HG02763 (cell line): ENCODE data around the gene HOXA13.

Experiments
- ATAC-seq: cut with Tn5 transposase; IDR thresholded peaks from one replicate; pipeline ENCODE4 v1.9.1; 2021; ENCODE audit warnings: mild to moderate bottlenecking, moderate library complexity; ENCODE audit not compliant: unreplicated experiment

The HOXA13 gene

DNA sequence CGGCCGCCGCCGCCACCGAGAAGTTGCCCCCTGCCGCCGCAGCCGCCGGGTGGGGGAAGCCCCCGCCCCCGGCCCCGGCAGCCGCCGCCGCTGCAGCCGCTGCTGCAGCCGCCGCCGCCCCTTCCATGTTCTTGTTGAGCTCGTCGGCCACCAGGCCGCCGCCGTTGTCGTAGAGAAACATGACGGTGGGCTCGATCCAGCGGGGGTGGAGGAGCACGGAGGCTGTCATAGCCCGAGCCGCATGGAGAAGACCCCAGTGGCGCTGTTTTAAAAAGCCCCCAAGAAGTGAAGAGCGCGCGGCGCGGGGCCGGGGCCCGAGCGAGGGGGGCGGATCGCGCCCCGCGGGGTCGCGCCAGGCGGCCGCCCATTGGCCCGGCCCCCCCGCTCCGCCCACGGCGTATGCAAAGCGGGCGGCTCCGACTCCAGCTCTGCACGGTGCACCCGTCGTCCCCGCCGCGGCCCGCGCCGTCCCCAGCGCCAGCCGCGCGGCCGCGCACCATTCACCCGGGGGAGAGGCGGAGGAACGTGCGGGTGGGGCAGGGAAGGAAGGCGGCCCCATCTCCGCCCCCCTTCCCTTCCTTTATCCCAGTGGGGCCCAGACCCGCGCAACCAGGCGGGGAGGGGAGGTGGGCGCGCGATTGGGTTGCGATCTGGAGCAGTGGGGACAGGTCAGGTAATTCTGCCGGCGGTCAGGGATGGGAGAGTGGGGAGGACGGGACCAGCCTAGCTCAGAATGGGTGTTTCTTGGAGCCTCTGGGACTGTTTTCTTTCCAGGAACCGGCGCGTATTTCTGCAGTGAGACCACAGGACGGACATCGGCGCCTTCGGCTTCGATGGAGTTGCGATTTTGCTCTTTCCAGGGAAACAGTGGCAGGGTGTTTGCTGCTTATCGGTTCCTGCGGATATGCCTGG lies at the start of gene HOXA13:
Gene HOXA13 (minus strand): TSS at position 243 of the 912 bp plus-strand sequence. CDS start 14 bp downstream, at position 229.
- ATAC-seq, result no peak

DNA sequence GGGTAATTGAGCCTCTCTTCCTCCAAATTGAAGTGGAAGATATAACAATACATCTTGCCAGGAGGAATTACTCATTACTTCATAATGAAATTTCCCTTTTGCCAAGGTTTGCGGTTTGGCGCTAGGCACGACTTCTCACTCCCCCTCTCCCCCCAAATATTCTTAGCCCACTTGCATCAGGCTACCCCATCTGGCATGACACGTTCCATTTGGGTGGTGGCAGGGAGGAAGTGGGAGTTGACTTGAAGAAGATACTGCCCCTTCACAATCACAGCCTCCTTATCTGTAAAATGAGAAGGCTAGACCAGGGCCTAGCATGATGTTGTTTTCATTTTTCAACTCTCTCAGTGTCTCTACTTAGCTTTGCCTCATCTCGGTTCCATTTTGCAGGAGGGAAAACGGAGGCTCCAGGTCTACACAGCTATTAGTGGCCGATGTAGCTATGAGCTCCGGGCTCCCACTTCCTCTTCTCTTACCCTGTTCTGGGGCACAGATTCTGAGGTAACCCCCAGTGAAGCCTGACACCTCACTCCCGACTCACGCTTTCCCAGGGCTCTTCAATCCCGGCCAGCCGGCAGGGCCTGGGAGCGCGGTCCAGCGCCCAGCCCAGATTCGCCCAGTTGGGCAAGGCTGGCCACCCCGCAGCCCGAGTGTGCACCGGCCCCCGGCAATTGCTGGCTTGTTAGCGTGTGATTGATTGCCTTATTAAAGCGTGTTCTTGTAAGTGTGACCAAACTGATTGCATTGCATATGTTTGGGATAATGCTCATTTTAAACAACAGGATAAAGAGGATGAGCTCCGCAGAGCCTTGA lies 49.2 kb upstream of the HOXA13 start:
- ATAC-seq, result no peak

DNA sequence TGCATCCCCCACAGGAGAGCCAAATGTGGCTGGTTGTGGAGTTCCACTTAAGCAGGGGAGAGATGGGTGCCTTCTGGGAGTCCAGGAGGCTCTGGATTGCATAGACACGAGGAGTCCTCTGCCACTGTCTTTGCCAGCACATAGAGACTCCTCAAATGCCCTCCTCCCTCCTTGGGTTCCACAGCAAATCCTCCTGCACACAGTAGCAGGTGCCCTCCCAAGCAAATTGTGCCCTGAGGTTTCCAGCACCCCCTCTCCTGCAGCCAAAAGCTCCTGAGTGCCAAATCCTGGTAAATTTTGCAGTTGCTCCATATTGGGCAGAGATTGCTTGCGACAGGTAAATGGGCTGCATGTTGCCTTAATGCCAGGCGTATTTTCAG lies 48.5 kb upstream of the HOXA13 start:
- ATAC-seq, result no peak

DNA sequence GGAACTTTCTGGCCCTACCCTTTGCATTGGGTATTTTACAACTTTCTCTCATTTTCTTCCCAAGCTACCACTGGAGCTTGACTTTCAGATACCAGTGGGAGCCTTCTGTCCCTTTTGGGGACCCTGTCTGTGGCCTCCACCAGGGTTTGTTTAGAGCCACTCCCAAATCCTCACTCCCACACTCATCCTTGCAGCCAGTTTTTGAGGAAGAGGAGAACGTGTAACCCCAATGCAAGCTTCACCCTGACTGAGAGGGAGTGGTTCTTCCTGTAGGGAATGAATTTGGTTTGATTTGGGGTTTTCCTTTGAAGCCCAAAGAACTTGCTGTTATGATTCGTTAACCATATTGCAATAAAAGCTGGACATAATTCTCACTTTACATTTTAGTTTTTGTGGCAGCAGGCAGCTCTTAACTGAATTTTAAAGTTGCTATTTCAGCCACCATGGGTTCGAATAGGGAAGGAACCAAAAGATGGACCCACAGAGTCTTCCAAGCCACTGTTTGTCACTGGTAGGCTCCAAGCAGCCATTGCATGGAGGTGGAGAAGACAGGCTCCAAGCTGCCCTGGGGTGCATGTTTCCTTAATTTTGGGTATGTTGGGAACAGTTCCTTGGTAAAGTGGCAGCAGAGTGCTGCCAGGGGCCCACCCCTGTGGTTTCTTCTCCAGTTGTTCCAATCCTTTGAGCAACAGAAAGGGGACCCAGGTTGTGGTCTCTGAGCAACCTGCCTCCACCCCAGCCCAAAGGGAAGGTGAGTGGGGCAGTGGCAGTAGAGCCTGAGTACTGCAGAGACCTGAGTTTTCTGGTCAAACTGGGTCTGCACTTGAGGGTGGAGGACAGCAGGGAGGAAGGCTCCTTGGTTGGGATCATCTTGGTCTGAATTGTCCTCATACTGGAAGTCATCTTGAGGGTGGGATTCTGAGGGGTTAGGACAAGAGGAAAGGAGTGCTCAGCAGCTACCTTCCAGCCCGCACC lies 47.8 kb upstream of the HOXA13 start:
- ATAC-seq, result no peak

DNA sequence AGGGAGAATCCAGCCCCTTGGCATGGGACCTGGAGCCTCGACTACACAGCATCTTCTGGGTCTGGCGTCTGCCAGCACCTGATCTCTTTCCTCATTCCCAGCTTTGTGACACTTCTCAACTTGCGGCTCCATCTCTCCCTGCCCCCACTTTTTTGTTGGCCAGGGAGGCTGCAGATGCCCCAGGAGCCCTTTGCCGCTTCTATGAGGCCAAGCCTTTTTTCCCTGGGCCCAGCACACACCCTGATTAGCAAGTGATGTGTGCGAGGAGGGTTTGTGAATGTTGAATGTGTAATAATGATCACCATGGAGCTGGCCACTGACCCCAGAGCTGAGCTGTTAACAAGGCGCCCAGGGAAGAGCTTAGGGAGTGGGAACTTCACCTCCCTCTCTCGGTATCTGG lies 47.1 kb upstream of the HOXA13 start:
- ATAC-seq, result no peak

DNA sequence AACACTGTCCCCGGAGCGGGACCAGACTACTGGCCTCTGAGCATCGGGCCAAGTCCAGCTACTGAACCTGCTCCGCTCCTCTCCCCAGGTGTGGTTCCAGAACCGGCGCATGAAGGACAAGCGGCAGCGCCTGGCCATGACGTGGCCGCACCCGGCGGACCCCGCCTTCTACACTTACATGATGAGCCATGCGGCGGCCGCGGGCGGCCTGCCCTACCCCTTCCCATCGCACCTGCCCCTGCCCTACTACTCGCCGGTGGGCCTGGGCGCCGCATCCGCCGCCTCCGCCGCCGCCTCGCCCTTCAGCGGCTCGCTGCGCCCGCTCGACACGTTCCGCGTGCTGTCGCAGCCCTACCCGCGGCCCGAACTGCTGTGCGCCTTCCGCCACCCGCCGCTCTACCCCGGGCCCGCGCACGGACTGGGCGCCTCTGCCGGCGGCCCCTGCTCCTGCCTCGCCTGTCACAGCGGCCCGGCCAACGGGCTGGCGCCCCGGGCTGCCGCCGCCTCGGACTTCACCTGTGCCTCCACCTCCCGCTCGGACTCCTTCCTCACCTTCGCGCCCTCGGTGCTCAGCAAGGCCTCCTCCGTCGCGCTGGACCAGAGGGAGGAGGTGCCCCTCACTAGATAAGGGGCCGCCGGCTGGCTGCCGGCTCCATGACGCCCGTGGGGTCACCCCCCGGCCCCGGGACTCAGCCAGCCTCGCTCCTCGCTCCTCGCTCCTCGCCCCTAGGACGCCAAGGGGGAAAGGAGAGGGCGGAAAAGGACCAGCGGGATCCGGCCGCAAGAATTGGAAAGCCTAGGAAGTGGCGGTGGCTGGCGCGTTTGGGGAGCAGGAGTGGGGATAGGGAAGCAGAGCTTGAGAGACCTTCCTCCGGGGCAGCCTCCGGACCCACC lies 46.2 kb upstream of the HOXA13 start:
- ATAC-seq, result no peak

DNA sequence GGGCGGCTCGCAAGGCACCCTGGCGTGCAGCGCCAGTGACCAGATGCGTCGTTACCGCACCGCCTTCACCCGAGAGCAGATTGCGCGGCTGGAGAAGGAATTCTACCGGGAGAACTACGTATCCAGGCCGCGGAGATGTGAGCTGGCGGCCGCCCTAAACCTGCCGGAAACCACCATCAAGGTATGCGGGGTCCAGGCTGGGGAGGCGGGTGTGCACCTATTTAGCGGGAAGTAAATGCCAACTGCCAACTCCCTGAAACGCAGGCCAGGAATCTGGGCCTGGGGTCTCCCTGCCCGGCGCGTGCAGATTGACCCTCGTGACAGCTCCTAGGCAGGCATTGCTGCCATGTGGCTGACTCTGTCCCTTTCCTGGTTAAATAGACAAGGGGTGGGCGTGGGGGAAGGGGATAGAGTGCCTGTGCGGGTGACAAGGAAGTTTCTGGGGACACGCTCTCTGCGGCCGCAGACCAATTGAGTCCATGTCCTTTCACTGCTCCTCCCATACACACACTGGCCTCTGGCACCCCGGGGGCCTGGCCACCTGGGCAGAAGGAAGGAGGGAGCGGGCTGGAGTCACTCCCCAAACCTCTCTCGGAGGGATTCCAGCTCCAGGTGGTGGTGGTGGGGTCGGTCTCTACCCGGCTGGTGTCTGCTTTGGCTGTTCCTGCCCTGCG lies 45.4 kb upstream of the HOXA13 start:
- ATAC-seq, result no peak

DNA sequence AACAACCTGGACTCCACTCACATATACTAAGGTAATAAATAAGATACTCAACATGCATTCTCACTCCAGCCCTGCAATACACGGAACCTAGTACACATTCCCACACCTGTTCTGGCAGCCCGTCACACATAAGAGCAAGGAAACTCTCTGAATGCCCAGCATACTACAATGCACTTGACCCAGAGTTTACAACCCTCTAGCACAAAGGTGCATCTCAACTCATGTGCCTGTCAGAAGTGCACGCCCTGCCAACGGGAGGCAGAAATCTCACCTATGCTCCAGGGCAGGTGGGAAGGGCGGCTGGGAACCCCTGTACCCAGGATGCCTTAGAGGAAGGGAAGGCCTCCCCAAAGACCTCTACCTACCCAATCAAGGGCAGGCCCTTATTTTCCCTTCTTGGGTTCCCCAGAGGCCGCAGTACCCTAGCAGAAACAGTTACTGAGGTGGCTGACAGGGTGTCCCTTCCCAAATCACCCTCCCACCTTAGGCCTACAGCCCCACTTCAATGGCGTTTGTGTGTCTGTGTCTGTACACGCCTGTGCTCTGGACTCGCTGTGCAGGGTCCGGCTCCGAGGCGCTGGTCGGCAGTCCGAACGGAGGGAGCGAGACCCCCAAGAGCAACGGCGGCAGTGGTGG lies 44.7 kb upstream of the HOXA13 start:
- no peak for ATAC-seq

DNA sequence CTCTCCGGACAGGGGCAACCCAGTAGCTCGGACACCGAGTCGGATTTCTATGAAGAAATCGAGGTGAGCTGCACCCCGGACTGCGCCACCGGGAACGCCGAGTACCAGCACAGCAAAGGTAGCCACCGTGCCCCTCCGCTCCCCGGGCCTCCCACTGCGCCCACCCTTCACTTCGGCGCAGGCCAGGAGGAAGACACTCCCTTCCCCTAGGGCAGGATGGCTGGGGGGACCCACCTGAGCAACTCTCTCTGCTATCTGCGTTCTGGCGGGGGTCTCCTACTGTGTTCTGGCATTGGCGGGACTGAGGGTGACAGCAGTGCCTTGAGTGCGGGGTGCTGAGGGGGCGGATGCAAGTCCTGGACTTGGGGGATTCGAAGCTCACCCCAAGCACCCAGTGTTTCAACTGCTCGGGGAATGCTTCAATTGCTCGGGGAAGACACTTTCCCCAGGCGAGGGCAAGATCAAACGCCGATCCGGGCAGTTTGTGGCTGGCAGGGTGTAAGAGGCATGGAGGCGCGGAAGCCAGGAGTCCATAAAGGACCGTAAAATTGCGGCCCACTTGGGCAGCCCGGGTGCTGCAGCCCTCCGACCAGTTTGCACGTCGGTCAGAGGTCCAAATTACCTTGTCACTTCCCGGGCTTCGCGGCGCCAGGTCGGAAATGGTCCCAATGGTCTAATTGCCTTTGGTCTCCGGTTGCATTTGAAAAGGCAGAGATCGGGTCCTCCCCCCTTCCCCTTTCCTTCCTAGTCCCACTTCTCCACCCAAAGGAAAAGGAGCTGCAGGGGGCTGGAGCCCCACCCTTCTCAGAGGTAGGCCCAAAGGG lies 43.7 kb upstream of the HOXA13 start:
- no peak for ATAC-seq

DNA sequence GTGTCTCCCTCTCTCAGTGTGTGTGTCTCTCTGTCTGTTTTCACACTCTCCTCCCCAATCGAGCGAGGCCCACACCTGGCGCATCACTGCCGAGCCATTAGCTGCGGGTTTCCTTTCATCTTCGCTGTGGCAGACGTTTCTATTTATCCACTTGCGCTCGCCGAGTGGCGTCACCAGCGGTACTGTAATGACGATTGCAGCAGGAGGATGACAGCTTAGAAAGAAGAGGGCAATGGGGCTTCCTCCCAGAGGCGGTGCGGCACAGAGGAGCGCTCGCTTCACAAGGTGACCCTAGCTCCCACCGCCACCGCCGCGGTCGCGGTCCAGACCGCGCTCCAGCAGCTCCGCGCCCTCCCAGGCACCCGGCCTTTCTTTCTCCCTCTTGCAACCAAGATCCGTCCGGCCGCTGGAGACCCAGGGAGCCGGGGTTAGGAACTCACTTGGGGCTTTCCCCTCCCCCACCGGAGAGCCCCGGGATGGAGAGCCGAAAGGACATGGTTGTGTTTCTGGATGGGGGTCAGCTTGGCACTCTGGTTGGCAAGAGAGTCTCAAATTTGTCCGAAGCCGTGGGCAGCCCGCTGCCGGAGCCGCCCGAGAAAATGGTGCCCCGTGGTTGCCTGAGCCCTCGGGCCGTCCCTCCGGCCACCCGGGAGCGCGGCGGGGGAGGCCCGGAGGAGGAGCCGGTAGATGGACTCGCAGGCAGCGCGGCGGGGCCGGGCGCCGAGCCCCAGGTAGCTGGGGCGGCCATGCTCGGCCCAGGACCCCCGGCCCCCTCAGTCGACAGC lies 42.9 kb upstream of the HOXA13 start, which contains the start of gene EVX1:
Gene EVX1 (plus strand): TSS at position 248 of the 785 bp plus-strand sequence. CDS start 229 bp downstream, at position 477.
- ATAC-seq, result no peak

DNA sequence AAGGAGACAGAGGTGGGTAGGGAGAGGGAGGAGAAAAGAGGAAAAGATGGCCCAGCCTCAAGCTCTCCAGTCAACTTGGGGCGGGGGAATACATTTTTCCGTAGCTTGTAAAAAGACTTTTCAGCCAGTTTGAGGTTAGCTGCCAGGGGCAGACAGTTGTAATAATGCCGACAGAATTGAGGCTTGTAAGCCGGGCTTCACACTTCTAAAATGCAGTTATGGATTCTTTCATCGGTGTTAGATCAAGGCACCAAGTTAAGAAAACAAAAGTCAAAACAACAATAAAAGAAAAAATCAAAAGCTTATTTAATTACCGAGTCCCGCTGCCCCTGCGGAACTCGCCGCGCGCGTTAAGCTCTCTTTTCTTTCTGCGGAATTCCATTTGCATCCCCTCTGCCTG lies 42.3 kb upstream of the HOXA13 start:
- no peak for ATAC-seq

DNA sequence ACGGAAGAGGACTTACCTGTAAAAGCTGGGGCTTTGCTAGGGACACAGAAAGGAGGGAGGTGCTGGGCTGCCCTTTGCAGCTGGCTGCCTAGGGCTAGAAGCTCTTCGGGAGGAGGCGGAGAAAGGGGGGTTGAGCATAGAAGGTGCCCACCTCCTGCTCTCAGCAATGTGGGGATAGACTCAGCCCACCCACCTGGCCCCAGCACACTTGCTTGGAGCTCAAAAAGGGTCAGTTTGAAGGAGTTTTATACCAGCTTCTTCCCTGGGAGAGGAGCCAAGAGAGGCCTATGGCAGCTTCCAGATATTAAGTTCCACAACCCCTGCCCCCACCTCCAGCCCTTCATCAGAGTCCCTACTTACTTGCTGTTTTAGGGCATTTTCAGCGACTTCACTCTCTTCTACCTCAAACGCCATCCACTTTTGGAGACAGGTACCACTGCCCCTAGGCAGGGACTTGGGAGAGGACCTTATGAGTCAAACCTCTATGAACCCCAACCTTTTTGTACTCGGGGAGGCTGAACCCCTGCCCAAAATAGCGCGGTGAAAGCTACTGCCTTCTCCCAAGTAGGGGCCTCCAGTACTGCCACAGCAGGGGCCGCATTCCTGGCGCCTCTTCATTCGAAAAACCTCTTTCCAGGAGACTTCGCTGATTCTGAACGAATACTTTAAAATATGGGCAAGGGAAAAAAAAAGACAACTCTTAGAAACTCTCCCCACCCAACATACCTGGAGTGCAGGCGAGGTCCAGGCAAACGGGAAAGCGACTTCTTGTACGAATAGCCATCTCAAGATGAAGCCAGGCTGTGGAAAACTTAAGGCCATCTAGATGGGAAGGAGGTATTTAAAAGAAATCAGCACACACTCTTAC lies 41.5 kb upstream of the HOXA13 start:
- no peak for ATAC-seq

DNA sequence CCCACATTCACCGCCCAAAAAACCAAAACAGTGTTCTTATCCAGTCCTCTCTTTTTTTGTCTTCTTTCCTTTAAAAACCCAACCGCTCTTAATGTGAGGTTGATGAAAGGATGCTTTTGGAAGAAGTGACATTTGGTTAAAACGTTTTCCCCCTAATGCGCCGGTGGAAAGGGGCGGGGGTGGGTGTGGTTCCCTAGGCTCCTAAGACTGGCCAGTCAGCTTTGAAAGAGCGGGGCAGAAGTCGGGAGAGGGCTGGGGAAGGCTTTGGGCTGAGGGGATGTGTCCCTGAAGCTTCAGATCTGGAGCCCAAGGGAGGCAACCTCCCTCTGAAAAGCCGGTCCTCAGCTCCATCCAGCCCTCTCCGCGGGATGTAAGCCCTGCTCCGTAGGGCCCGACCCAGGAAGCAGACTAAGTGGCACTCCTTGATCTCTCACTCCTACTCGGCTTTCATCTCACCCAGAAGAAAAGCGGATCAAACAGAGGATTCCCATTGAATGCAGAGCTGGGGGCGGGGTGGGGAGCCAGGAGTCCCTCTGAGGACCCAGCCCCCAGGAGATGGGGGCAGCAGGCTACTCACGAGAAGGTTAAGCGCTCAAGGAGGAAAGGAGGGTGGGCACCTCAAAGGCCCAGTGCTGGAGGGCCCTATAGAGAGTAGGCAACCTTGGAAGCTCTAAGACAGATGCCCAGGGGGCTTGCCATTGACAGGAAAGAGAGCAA lies 40.3 kb upstream of the HOXA13 start:
- no peak for ATAC-seq

DNA sequence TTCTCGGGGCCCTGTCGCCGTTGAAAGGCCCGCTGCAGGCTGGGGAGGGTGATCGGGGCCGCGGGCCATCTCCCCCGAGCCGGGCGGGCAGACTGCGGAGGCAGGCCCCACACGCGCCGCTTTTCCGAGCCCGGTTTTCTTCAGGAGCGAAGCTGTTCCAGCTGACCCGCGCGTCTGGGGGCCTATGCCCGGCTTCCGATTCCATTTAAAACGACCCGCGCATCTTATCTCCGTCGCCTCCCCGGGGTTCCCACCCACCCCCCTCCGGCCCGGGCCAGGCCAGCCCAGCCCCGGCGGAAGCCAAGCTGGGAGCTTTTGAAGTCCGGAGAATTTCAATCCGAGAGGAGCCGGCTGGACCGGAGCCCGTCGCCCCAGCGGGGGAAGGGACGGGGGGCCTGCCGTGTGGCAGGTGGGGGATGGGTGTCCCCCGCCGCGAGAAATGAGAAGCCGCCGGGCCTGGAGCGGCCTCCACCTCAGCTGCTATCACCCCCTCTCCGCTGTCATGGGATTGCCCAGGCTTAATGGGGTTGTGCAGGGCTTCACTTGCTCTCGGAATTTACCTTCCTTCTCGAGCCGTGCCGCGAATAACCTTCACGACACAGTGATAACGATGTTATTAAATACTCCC lies 39.6 kb upstream of the HOXA13 start:
- ATAC-seq, result no peak

DNA sequence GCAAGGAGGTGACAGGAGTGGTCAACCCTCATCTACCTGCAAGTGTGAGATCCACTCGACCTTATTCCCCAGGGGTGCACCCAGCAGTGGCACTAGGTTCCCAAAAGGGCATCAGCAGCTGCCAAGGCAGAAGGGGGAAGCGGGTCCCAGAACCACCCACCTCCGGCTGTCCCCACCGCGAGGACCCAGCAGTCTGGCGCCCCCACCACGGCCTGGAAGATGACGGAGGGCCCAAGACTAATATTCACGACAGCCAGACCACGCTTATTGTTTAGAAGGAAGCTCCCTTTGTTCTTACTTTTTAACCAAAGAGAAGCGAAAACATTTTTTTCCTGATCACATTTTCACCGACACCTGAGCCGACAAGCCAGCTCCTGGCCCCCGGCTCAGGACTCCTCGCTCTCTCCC lies 39.1 kb upstream of the HOXA13 start:
- no peak for ATAC-seq
